Panc1 (cell line): ENCODE measurements around the gene DOCK8.

Experiments used
- CTCF ChIP-seq: fragments of 450-650 bp; IDR thresholded peaks from 2 replicates; pipeline ENCODE4 v1.5.1; 2017; ENCODE audit warnings: mild to moderate bottlenecking
- POLR2AphosphoS5 ChIP-seq: IDR thresholded peaks from 2 replicates; pipeline ENCODE4 v1.6.1; 2012; ENCODE audit warnings: mild to moderate bottlenecking, low read depth, low read length, moderate library complexity
- REST ChIP-seq, 2 experiments: IDR thresholded peaks; 2 replicates each; pipeline ENCODE4 v1.6.1; 2011 to 2012; ENCODE audit warnings: low read depth in 2 of 2, control low read depth in 1 of 2, low read length in 1 of 2, mild to moderate bottlenecking in 1 of 2, moderate library complexity in 1 of 2; ENCODE audit not compliant: insufficient read depth in 1 of 2
- SIN3A ChIP-seq: IDR thresholded peaks from 2 replicates; pipeline ENCODE4 v1.6.1; 2012; ENCODE audit warnings: low read depth, mild to moderate bottlenecking, low read length, moderate library complexity, borderline replicate concordance; ENCODE audit not compliant: insufficient read depth
- TCF7L2 ChIP-seq: IDR thresholded peaks from 2 replicates; pipeline ENCODE4 v1.6.1; 2011; ENCODE audit warnings: mild to moderate bottlenecking, low read depth, low read length, inconsistent platforms

DNA sequence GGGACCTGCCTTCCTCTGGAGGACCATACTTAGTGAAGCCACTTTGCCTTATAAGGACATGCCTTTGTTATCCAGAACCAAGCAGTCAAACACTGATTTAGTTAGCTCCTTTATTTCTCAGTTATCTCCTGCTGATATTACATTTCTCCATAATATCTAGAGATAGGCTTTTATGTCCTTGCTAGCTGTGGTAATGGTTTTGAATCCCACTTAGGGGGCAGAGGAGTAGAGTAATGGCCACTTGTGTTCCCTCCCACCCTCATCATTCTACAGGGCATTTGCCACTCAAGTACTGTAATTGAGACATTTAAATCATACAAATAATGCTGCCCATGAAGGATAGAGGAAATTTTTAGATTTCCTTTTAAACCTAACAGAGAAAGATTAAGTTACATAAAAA lies 80.9 kb downstream of the DOCK8 start:
- TF ChIP-seq CTCF (no peak), POLR2AphosphoS5 (no peak), SIN3A (no peak), TCF7L2 (no peak), REST (IDR thresholded peaks at IDR 0.05; ENCODE audit: insufficient read depth in 1 of 2, low read depth in 2 of 2, low read length in 1 of 2) (no peak)
